GM19099 (cell line): Measurements from ENCODE around the gene POFUT2.

Experiments
- POLR2A ChIP-seq: IDR thresholded peaks from 3 replicates; pipeline ENCODE4 v1.6.1; 2011; ENCODE audit warnings: low read depth; ENCODE audit not compliant: insufficient read length; ENCODE audit errors: extremely low read depth

Gene POFUT2

DNA sequence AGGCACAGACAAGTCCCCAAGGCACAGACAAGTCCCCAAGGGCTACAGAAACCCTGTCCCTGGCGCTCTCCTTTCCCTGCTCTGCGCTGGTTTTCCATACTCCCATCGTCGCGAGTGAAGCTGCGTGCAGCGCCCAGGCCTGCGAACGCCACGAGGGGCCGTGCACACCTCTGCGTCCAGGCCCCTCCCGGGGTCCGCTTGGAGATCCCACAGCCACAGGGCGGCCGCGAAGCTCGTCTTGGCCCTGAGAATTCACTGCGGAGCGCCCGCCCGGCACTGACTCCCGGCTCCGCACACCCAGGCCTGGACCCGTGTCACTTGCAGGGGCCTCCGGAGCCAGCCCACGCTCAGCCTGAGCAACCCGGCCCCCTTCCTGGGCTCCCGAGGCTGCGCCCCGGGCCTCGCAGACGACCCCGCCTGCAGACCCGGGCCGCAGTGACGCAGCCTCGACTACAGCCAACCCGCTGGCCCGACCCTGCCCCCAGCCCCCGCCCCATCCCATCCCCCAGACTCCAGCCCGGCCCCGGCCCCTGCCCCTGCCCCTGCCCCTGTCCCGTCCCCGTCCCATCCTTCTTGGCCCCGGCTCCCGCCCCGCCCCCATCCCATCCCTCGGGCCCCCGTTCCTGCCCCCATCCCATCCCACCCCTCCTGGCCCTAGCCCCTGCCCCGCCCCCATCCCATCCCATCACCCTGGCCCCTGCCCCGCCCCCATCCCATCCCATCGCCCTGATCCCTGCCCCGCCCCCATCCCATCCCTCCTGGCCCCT is 841 bp downstream of the POFUT2 start:
- no peak for TF ChIP-seq POLR2A

DNA sequence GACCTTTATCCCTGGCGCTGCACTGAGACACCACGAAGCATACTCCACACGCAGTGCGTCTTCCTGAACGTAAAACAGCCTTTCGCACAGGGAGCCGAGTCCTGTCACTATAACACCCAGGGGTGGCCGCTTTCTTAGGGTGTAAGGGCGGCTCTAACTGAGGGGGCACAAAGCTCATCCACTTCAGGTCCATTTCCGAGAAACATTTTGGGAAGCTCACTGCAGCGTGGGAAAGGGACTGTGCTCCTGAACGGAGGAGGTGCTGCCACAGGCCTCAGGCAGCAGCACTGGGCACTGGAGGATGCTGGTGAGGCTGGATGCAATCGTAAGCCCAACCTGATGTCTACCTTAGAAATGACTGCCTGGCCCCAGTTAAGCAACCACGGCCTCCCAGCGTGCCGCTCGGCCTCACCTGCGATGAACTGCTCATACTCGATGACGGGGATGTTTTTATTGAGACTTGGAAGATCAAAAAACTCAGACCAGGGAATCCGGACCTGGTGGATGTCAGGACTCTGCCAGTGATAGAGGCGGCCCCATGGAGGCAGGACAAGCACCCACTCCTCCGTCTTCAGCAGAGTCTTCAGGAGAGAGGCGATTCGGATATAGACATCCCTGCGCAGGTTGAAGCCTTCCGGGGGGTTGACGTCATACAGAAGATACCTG is 2.3 kb downstream of the POFUT2 start:
- no peak for TF ChIP-seq POLR2A

DNA sequence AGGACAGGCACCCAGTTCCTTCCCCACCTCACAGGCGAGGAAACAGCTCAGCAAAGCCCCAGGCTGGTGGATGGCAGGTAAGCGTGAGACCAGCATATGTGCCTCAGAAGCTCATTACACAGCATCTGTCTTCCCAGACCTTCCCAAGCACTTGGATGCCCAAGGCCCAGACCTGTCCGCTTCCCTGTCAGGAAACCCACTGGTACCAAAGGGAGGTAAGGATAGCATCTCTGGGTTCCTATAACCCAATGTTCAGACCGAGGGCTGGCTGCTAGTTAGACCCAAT is 3.3 kb downstream of the POFUT2 start:
- TF ChIP-seq POLR2A: no peak

DNA sequence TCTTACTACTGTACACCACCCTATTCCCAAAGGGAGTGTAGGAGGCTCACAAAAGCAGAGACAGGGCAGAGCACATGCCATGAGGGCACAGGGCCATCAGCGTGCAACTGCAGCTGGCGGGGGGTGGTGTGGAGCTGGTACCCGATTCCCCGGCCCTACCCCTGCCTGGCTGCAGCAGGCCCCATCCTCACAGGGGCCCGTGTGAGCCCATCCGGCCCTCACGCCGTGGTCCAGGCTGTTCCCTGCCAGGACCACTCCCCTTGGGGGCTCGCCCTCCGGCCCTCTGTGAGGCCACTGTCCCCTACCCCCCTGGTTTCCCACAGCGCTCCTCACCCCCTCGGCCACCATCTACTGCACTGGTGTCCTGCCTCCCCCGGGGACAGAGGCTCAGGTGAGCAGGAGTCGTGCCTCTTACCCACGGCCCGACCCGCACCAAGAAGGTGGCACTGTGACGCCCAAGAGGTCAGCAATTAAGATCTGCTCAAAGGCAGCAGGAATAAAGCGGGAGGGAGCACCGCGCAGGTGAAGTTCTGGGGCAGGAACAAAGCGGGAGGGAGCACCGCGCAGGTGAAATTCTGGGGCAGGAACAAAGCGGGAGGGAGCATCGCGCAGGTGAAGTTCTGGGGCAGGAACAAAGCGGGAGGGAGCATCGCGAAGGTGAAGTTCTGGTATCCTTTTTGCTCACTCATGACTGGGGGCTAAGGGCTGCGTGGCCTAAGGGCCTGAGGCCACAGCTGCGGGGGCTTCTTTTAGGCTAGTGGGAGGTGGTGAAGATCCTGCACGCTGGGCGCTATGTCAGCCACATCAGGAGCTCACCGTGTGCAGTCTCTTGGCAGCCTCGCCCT is 3.9 kb downstream of the POFUT2 start:
- no peak for TF ChIP-seq POLR2A

DNA sequence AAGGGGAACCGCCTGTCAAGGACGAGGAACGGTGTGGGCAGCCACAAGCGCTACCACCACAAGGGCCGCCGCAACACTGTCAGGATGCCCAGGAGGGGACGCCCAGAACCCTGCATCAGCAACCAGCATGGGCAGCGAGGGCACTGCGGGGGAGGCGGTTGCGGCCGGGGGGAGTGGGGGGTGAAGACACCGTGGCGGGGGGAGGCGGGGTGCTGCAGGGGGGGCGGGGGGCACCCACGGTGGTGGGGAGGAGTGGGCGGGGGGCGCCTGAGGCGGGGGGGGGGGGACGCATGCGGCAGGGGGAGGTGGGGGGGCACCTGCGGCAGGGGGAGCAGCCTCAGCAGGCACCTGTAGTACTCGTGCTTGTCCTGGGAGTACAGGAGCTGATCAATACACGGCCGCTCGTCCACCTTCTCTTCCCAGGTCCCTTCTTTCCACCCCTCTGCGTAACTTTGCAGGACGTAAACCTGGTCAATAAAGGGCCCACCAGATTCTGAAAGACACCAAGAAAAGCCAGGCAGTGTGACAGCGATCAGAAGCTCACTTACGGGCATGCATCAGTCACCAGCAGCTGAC is 4.6 kb downstream of the POFUT2 start:
- TF ChIP-seq POLR2A: no peak

DNA sequence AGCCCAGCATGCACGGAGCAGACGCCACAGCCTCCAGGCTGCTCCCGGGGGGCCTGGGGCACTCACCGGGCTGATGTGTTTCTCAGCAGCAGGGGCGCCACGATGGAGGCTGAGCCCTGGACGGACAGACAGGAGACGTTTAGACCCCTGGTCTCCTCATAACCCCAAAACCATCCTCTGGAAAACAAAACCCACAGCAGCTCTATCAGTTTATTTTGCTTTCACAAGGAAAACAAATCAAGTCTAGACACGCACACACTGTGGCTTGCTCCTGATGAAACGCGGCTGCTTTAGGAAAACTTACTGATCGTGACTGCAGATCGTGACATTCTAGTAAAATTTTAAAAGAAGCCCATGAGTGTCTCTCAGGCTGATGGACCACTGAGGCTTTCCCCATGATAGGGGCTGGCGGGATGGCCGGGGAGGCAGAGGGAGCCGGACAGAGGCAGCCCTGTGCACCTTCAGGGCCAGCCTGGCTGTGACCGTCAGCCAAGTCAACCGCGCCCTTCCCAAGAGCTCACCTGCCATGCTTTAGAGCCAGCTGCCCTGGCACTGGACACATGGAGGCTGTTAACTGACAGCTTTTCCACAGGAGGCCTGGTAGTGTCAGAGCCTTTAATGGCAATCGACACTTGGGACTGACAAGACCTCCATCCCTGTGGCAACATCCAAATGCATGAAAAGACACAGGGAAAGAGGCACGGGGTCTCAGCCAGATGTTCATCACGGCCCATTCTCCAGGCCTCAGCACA is 5.2 kb downstream of the POFUT2 start:
- no peak for TF ChIP-seq POLR2A

DNA sequence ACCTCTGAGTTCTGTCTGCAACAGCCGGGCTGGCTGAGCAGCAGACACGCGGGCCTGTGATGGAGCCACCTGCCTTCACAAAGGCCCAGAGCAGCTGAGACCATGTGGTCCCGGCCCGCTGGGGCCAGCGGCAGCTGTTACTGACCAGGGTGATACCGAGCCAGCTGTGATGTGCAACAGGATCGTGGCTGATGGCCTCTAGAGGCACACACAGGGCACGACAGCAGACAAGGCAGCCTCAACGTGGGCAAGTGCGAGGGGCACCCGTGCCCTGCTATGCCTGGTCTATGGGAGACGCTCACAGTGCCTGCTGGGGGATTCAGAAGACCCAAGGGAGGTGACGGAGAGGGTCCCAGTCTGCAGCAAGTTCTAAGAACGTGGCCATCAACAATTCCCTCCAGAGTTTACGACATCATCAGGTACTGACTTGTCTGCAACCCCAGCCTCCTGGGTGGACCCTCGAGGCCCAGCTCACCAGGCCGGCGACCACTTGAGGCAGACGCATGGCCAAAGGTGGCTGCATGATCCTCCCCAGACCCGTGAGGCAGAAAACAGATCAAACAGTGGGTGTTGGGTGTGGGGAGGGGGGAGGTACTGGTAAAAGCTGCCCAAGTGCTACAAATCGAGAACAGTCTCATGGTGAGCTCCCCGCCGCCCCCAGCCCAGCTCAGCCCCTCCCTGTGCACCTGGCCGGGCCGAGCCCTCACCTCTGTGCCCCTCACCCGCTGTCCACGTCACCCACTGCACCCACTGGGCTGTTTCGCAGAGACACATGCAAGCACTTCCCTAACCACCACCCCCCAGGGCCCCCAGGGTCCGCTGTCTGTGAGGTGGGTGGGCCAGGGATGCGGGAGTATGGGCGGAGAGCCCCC is 6.0 kb downstream of the POFUT2 start:
- TF ChIP-seq POLR2A: no peak

DNA sequence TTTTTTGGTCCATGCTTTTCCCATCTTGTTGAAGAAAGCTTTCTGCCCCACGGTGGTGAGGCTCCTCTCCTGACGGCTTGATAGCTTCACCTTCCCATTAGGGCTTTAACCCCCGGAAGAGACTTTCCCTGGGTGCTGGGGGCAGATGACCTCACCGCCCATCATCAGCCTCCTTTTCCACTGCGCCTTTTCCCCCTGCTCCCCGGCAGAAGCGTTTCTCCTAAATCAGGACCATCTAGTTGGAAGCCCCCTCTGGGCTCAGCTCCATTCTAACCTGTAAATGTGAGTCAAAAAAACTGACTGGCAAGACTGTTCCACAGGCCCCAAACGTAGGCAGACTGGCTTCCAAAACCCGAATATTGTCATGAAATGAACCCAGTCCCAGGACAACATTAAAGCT is 6.7 kb downstream of the POFUT2 start:
- TF ChIP-seq POLR2A: no peak

DNA sequence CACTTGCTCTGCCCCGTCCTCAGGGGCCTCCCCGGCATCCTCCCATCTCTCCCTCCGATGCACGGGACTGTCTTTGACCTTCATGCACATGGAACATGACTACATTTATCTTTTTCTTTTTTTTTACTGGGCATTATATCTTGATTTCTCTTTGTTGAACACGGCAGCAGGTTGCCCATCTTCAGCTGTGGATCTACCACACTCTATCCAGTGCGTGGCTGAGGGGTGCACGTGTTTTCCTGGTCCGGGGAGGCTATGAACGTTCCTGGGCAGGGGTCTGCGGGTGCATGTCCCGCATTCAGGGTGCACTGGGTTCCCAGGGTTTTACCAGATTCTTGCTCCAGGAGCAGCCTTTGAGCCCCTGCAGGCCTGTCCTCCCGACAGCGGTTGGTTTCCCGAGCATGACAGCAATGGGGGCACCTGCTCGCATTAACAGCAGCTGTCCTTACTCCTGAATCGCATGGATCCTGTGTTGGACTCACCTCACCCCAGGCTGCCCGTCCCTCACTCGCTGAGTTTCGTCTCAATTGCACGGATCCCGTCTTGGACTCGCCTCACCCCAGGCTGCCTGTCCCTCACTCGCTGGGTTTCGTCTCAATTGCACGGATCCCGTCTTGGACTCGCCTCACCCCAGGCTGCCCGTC is 7.4 kb downstream of the POFUT2 start:
- no peak for TF ChIP-seq POLR2A

DNA sequence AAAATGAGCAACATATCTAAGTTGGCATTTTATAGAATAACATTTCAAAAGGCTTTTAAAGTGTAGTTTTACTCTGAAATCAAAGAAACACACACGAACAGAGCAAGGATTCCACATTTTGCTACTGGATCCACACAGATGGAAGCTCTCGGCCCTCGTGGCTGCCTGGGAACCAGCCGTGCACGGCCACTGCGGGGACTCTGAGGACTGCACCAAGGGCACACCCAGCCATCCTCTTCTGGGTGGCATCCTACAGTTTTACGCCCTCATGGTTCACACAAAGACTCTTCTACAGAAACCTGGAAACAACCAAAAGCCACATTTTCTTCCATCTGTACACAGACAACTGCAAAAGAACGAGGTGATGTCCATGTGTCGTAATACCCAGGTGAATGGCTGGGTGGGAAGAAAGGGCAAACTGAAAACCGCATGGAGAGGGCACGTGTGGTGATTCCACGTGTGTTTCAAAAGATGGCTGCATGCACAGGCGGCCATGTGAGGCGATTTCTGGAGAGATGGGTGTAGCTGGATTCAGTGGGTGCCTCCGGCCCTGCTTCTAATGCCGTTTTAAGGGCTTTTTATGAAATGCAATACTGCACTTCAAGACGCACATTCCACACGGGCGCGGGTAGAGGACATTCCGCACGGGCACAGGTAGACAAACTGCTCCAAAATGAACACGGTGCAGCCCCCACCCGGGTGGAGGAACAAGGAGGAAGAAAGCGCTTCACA is 8.1 kb downstream of the POFUT2 start:
- no peak for TF ChIP-seq POLR2A

DNA sequence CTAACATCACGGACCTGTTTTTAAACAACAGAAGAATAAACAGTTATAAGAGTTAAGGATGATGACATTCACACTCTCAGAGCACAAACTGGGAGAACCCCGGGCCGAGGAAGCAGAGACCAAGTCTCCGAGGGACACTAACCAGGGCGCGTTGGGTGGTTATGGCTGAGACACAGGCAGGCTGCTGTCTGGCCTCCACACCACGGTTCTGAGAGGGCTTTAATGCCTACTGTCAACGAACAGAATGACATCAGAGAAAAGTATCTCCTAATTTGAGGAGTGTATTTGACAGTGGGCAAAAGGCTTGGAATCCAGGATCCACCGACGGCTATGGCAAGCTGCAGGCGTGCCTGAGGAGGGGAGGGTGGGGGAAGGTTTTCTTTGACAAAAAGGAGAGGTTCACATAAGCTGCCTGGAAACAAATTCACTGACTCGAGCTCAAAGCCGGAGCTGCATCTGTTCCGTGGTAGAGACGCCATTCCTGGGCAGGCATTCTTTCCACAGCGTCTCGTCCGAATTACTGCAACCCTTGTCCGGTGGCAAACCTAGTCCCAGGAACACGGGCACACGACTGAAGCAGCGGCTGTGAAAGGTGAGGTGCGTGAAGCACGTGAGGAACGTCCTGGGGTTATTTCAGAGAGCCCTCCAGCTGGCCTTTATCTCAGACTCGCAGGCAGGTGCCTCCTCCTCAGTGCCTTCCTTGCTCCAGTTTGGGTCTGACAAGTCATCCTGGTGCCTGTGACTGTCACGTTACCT is 9.4 kb downstream of the POFUT2 start:
- no peak for TF ChIP-seq POLR2A
